Left hindlimb (tissue), 1 donor: ENCODE data around the gene UTF1.
"Not testable (repeated sequence)": the region's sequence is repeated elsewhere in the genome, so short reads cannot be mapped to it uniquely, and the experiment has no call there.

Experiments used
- DNase-seq: peaks from one replicate; pipeline ENCODE4 v3.0.0-alpha.2; 2018

Gene UTF1

DNA sequence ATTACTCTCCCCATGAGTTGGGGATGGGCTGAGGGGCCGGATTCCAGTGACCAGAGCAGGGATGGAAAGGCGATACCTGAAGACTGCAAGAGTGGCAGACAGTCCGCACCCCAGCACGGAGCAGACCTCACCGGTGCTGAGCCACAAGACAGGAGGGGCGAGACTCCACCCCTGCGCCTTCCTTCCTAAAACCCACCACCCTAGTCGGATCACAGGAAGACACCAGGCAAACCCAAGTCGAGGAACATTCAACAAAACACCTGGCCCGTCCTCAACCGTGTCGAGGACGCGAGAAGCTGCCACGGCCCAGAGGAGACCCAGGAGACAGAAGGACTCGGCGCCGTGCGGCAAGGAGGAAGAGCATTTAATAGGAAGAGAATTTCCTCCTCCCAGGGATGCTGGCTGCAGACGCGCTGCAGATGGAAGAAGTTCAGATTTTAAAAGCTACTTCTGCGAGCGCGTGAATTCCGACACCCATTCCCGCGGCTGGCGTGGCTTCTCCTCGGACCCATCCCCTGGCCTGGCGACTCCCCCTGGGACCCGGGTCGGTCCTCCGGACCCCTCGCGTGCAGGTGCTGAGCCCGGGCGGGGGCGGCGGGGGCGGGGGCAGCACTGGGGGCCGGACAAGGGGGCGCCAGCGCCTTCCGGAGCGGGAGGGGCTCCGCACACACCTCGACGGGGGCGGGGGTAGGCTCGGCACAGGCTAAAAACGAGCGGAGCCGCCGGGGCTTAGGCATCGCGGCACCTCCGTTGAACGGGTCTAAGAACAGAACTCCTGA lies 563 bp upstream of the UTF1 start:
- no peak for DNase-seq

- DNase-seq = no peak
Observed at GRCh38 chr10:133230387-133231195, 574 bp downstream of the UTF1 start.

DNA sequence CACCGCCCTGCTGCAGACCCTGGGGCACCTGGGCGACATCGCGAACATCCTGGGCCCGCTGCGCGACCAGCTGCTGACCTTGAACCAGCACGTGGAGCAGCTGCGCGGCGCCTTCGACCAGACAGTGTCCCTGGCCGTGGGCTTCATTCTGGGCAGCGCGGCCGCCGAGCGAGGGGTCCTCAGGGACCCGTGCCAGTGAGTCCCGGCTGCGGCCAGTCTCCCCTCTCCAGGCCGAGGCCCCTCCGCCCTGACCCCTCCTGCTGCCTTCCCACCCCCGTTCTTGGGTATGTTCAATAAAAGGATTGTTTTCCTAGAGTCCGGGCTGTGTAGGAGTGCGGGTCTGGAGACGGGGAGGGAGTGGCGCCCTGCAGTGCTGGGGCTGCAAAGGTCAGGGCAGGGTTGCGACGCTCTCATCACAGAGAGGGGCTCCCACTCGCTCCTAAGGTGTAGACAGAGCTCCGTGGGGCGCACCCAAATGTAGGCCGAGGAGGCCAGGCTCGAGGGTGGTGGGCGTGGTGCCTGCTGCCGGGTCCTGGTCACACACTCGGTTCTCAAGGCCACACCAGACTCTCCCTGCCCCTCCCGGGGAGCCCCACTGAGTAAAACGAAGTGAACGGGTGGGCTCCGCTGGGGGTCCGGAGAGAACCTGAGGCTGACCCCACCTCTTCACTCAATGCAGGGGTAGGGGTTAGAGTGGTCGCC lies 1.4 kb downstream of the UTF1 start:
- DNase-seq = no peak

DNA sequence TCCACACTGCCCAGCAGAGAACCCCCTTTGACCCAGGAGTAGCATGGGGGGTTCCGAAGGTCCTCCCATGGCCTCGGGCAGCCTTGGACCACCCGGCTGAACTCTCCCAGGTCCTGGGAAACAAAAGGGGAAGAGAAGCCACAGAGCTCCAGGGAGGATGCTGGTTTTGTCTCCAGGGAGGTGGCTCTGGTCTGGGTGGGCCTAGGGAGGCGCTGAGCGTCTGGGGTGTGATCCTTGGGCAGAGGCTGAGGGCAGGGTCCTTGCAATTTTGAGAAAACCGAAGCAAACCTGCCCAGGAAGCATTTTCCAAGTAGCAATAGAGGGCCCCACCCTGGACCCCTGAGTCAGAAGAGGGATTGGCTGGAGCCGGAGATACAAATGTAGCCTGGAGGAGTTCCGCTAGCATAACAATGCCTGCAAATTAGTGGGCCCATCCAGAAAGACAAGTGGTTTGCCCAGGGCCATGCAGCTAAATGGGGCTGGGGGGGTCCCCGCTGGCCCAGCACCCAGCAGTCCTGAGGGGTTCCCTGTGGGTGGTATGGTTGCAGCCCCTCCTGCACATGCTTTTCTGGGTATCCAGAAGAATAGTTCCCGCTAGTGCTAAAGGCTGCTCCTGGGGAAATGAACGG lies 2.0 kb downstream of the UTF1 start:
- DNase-seq = no peak

DNA sequence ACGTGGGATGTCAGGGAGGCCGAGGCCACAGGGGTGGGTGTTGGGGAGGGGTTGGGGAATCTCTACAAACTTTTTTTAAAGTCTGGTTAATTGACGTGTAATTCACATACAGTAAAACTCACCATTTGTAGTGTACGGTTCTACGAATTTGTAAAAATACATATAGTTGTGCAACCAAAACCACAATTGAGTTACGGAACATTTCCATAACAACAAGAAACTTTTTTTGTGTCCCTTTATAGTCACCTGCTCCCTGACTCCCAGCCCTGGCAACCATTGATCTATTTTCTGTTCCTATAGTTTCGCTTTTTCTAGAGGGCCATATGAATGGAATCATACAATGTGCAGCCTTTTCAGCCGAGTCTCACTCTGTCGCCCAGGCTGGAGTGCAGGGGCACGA lies 4.8 kb downstream of the UTF1 start:
- not testable (repeated sequence) for DNase-seq

DNA sequence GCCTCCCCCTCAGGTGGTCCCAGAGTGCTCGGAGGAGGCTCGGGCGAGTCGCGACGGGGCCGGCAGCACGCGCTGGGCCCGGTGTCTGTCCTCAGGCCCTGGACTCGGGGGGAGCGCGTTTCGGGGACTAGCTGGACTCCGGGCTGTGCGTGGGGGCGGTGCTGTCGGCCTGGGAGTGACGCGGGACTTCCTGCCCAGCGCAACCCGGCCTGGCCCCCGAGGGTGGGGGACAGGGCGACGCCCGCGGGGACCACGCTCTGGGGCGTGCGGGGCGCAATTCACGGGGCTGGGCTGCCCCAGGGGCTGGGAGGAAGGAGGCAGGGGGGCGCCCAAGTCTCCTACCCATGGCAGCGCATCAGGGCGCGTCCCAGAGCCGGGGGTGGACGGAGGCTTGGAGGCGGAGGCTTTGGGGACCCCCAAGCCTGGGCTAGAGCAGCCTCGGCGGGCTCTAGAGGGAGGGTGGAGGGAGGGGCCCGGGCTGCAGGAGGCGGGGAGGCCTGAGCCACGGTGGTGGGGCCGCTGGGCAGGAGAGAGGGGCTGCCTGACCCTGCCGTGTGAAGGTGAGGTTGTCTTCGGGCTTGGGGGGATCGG lies 5.3 kb downstream of the UTF1 start:
- DNase-seq = no peak

- DNase-seq = no peak
Observed at GRCh38 chr10:133235932-133236331, 5.9 kb downstream of the UTF1 start.

- DNase-seq = no peak
Observed at GRCh38 chr10:133236401-133237240, 6.6 kb downstream of the UTF1 start.

- no peak for DNase-seq
Observed at GRCh38 chr10:133237241-133237587, 7.2 kb downstream of the UTF1 start.

GRCh38 chr10:133237588-133238465 lies 7.8 kb downstream of the UTF1 start, which contains the start of gene VENTX:
Gene VENTX (plus strand): TSS chr10:133237855. CDS start chr10:133237915, 60 bp downstream.
- no peak for DNase-seq

DNA sequence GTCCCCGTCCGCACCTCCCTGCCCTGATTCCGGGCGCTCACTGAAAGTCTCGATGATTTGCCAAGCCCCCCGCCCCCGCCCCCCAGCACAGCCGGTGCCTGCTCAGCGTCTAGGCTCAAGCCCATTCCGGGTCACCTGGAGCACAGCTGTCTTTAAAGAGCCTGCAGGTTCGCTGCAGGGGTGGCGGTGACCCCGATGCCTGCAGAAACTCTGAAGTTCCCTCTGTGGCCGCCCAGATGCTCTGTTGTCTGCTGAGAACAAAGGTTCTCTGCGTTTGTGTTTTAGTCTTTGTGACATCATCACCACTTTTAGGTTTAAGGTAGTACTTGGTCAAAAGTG lies 8.4 kb downstream of the UTF1 start:
- no peak for DNase-seq

DNA sequence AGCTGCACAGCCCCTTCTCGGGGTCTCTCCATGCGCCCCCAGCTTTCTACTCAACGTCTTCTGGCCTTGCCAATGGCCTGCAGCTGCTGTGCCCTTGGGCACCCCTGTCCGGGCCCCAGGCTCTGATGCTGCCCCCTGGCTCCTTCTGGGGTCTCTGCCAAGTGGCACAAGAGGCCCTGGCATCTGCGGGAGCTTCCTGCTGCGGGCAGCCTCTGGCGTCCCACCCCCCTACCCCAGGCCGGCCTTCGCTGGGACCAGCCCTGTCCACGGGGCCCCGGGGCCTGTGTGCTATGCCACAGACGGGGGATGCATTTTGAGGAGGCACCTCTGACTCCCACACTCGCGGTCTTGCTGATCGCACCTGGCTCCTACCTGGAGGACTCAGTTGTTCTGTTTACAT lies 10.0 kb downstream of the UTF1 start:
- no peak for DNase-seq

- no peak for DNase-seq
Observed at GRCh38 chr10:133241501-133242205, 11.6 kb downstream of the UTF1 start.

- DNase-seq = no peak
Observed at GRCh38 chr10:133242611-133243356, 12.8 kb downstream of the UTF1 start.

DNA sequence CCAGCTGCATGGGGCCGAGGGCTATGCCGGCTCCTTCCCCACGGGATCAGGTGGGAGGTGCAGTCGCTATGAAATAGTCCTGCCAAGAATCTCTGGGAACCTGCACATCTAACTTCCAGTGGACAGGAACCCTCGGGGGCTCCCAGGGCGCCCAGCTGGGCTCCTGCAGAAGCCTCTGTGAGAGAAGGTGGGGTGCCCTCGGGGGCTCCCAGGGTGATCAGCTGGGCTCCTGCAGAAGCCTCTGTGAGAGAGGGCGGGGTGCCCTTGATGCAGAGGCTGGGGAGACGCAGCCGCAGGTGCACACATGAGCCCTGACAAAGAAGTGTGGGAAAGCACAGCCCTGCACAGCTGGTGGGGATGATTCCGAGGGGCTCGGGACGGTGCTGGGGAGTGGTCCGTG lies 13.6 kb downstream of the UTF1 start:
- DNase-seq = no peak

DNA sequence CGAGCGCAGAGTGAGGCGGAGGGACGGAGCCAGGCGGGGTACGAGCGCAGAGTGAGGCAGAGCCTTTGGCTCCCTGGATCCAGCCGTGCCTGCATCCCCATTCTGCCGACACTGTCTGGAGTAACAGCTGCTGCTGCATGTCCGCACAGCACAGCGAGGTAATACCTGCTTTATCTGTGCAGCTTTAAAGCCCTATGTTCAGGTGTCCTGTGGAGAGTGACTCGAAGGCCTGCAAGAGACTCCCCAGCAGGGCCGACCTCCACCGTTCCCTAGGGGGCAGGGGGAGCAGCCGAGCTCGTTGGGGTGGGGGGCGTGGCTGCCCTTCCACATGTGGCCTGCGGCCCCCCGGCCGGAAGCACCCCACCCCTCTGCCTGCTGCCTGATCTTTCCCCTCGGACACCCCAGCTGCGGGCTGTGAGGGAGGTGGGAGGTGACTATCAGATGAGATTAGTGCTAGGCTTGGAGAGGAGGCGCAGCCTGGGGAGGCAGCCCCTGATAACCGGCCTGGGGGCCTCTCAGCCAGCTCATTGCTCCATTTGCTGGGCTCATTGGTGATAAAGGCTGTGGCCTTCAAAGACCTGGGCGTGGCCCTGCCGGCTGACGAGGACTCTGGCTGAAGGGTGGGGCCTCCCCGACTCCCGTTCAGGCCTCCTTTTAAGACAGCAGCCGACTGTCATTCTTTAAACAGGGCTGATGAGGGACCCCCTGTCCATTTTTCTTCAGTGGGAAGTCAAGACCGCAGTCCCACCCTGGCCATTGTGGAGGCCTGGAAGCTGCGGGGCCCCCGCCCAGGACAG lies 15.6 kb downstream of the UTF1 start:
- no peak for DNase-seq

DNA sequence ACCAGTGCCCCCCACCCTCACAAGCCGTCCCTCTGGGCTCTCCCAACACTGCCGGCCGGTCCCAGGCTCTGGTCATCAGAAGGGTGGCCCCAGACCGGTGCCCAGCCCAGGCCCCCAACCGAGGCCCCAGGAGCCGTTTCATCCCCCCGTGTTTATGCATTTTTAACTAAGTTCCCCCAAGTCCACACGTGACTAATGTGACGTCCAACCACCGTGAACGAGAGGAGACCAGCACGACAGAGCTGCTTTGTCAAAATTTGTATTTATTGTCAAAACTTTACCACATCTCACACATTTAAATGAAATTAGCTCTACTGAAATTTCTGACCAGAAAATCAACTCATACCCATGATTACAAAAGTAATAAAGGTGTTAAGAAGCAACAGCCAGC lies 16.2 kb downstream of the UTF1 start:
- no peak for DNase-seq

DNA sequence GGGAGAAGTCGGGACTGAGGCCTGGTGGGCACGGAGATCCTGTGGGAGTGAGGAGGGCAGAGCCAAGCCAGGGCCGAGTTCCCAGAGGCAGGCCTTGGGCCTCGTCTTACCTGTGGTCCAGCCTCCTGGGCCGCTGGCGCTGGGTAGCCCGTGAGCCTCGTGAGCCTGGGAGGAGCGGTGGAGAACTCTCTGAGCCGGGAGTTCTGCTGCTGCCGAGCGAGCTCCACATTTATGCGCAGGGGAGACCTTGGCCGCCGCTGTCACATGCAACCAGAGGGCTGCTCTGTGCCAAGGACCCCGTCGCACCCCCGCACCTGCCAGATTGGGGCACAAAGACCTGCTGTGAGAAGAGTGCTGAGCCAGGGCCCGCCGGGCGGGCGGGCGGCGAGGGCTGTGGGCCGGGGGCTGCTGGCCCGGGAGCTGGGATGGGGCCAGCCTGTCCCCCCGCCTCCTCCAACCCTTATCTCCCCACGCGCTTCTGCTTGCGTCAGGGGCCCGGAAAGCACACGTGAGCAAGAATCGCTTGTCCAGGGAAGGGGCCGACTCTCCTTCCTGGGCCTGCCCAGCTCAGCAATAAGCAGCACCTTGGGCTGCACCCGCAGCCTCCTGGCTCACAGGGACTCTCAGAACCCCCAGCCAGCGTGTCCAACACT lies 17.8 kb downstream of the UTF1 start:
- no peak for DNase-seq
